Transverse colon (tissue), 4 donors: ENCODE measurements around the gene KIF18A.

Experiments used
- EP300 ChIP-seq: sonication (generic); formaldehyde crosslinking; IDR thresholded peaks from one replicate; pipeline ENCODE4 v1.6.1; 2017; ENCODE audit warnings: antibody characterized with exemption, low read depth
- POLR2A ChIP-seq: fragments of 450-650 bp; IDR thresholded peaks from one replicate; pipeline ENCODE4 v1.6.1; 2016; ENCODE audit warnings: antibody characterized with exemption, mild to moderate bottlenecking, moderate library complexity
- POLR2AphosphoS5 ChIP-seq, 3 donors: sonication (generic); formaldehyde crosslinking; IDR thresholded peaks; one replicate each; pipeline ENCODE4 v1.6.1; 2016; ENCODE audit warnings: antibody characterized with exemption in 3 of 3
- TF ChIP-seq, protein P1 (sequence below), 5 experiments: fragments of 200-600 bp in 3 of 5; fragments of 450-650 bp in 2 of 5; sonication (generic) in 3 of 5; IDR thresholded peaks; 1 replicate in 2 of 5; 2 replicates in 3 of 5; pipeline ENCODE4 v1.5.1; 2016 to 2017; ENCODE audit warnings: antibody characterized with exemption in 5 of 5, inconsistent platforms in 3 of 5, mild to moderate bottlenecking in 2 of 5, moderate library complexity in 1 of 5

DNA sequence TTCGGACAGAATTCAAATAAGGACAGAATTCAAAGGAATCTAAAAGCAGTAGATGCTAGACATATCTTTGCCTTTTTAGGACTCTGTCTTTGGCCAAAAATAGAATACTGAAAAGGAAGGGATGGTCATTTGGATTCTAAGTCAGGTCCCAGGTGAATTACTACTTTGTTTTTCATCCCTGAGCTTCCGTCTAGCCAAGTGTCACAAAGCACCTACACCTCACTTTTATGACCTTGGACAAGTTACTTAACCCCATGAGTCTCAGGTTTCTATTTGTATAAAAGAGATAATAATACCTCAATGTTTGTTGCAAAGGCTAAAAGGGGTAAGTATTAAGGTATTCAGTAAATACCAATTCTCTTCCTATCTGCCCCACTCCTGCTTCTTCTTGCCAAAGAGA is 7.3 kb downstream of the KIF18A start:
- TF ChIP-seq POLR2AphosphoS5 (IDR thresholded peaks at IDR 0.05) (no peak), EP300 (no peak), POLR2A (no peak)
- TF ChIP-seq, protein P1, sequence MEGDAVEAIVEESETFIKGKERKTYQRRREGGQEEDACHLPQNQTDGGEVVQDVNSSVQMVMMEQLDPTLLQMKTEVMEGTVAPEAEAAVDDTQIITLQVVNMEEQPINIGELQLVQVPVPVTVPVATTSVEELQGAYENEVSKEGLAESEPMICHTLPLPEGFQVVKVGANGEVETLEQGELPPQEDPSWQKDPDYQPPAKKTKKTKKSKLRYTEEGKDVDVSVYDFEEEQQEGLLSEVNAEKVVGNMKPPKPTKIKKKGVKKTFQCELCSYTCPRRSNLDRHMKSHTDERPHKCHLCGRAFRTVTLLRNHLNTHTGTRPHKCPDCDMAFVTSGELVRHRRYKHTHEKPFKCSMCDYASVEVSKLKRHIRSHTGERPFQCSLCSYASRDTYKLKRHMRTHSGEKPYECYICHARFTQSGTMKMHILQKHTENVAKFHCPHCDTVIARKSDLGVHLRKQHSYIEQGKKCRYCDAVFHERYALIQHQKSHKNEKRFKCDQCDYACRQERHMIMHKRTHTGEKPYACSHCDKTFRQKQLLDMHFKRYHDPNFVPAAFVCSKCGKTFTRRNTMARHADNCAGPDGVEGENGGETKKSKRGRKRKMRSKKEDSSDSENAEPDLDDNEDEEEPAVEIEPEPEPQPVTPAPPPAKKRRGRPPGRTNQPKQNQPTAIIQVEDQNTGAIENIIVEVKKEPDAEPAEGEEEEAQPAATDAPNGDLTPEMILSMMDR (IDR thresholded peaks at IDR 0.05): no peak
